ENCODE data around the gene SIX2.

Gene SIX2

DNA sequence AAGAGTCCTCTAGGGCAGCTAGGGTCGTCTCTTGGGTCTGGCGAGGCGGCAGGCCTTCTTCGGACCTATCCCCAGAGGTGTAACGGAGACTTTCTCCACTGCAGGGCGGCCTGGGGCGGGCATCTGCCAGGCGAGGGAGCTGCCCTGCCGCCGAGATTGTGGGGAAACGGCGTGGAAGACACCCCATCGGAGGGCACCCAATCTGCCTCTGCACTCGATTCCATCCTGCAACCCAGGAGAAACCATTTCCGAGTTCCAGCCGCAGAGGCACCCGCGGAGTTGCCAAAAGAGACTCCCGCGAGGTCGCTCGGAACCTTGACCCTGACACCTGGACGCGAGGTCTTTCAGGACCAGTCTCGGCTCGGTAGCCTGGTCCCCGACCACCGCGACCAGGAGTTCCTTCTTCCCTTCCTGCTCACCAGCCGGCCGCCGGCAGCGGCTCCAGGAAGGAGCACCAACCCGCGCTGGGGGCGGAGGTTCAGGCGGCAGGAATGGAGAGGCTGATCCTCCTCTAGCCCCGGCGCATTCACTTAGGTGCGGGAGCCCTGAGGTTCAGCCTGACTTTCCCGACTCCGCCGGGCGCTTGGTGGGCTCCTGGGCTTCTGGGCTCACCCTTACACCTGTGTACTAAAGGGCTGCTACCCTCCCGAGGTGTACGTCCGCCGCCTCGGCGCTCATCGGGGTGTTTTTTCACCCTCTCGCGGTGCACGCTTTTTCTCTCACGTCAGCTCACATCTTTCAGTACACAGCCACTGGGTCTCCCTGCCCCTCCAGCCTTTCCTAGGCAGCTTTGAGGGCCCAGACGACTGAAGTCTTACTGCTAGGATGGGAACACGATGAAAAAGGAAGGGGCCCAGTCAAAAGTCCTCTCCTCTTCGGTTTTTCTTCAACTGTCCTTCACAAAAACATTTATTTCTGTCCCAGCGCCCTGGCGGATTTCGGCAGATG lies 8.1 kb downstream of the SIX2 start:
- TF ChIP-seq, protein P1, sequence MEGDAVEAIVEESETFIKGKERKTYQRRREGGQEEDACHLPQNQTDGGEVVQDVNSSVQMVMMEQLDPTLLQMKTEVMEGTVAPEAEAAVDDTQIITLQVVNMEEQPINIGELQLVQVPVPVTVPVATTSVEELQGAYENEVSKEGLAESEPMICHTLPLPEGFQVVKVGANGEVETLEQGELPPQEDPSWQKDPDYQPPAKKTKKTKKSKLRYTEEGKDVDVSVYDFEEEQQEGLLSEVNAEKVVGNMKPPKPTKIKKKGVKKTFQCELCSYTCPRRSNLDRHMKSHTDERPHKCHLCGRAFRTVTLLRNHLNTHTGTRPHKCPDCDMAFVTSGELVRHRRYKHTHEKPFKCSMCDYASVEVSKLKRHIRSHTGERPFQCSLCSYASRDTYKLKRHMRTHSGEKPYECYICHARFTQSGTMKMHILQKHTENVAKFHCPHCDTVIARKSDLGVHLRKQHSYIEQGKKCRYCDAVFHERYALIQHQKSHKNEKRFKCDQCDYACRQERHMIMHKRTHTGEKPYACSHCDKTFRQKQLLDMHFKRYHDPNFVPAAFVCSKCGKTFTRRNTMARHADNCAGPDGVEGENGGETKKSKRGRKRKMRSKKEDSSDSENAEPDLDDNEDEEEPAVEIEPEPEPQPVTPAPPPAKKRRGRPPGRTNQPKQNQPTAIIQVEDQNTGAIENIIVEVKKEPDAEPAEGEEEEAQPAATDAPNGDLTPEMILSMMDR (IDR thresholded peaks at IDR 0.05): no peak
- no peak for TF ChIP-seq ZFX (IDR thresholded peaks at IDR 0.05; ENCODE audit: borderline replicate concordance)
- no peak overlapping the region for H3K27ac ChIP-seq

DNA sequence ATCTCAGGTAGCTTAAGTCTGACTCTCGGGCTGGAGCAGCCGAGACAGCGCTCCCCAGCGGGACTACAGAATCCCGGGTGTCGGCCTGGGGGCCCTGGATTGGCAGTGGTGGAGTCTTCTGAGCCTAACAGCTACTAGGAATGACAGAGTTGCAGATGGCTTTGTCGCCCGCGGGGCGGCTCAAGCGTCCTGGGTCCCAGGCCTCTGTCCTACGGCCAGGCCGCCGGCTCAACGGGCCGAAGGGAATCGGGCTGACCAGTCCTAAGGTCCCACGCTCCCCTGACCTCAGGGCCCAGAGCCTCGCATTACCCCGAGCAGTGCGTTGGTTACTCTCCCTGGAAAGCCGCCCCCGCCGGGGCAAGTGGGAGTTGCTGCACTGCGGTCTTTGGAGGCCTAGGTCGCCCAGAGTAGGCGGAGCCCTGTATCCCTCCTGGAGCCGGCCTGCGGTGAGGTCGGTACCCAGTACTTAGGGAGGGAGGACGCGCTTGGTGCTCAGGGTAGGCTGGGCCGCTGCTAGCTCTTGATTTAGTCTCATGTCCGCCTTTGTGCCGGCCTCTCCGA lies 8.8 kb downstream of the SIX2 start:
- H3K27ac ChIP-seq: no peak overlapping the region
- TF ChIP-seq, protein P1 (IDR thresholded peaks at IDR 0.05): no peak
- TF ChIP-seq ZFX (IDR thresholded peaks at IDR 0.05; ENCODE audit: borderline replicate concordance): no peak

DNA sequence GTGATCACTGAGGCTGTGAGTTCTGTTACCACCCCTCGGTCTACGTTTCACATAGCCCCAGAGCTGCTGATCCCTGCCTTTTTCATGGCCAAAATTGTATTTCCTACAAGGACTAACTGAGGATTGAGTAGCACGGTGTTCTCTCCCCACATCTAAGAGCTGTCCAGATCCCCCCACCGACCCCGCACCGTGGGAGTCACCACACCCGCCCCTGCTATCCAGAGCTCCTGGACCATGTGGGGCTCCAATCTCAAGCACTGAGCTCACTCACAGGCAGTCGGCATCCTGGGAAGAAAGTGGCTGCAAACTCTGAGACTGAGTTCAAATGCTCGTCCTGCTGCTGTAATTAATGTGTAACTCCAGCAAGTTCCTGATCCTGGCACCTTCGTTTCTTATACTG lies 9.7 kb downstream of the SIX2 start:
- H3K27ac ChIP-seq: no peak overlapping the region
- TF ChIP-seq, protein P1 (IDR thresholded peaks at IDR 0.05): no peak
- no peak for TF ChIP-seq ZFX (IDR thresholded peaks at IDR 0.05; ENCODE audit: borderline replicate concordance)

DNA sequence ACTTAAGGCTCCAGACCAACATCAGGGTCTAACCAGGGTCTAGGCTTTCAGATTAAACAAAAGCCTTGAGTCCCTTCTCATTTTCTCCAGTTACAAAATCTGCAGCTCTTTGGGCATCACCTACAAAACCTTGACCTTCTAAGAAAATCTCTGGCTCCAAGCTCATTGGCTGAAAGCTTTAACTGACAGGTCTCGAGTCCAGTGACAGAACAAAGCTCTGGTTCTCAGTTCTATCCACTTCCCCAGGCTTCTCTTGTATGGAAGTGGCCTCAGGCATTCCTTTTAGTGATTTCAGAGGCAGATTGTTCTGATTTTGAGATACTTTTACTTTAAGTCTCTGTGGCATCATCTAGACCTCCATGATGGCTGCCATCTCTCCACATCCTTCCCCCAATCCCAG lies 11.3 kb downstream of the SIX2 start:
- TF ChIP-seq ZFX (IDR thresholded peaks at IDR 0.05; ENCODE audit: borderline replicate concordance): no peak
- TF ChIP-seq, protein P1 (IDR thresholded peaks at IDR 0.05): no peak
- H3K27ac ChIP-seq: no peak overlapping the region

DNA sequence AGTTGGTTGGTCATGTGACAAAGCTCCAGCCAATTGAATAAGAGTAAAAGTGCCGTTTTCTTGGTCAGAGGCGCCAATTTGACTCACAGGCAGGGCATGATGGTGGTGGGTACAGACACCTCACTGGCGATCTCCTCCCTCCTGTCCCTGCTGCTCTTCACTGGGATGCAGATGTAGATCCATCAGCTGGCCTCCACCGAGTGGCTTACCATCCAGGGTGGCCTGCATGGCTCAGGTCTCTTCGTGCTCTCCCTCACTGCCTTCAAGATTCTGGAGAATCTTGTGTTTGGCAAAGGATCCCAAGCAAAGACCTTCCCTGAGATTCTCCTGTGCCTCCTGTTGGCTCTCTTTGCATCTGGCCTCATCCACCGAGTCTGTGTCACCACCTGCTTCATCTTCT lies 12.9 kb downstream of the SIX2 start:
- TF ChIP-seq, protein P1 (IDR thresholded peaks at IDR 0.05): no peak
- no peak for TF ChIP-seq ZFX (IDR thresholded peaks at IDR 0.05; ENCODE audit: borderline replicate concordance)
- H3K27ac ChIP-seq: no peak overlapping the region

DNA sequence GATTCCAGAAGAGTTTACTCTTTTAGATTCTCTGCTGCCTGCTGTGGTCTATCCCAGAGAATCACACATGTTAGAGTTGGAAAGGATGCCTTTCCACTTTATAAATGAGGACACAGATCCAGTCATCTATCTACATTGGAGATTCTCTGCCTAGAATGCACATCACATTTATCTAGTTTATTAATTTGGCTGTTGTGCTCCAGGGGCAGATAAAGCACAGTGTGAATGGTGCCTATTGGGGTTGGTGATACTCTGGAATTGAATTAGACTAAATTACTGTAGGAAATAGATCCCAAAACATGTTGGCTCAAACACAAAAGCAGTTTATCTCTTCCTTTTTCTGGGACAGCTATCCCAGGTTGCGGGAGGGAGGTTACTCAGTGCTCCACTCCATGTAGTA lies 14.9 kb downstream of the SIX2 start:
- TF ChIP-seq ZFX (IDR thresholded peaks at IDR 0.05; ENCODE audit: borderline replicate concordance): no peak
- TF ChIP-seq, protein P1 (IDR thresholded peaks at IDR 0.05): no peak
- H3K27ac ChIP-seq: no peak overlapping the region

DNA sequence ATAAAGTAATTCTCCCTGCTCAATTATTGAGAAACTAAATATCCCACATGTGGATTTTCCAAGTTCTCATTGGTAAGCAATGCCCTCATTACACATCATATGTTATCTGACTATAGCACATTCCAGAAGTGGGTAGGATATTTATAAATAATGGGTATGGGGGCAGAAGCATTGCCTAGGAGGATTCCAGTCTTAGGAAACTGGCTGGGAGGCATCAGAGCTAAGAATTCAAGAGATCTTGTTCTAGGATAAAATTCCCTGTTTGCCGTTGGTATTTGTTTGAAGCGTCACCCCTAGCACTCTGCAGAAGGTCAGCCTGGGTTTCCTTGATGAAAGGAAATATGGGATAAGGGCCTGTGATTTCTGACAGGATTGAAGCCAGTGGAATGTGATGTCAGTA lies 20.1 kb downstream of the SIX2 start:
- no peak for TF ChIP-seq ZFX (IDR thresholded peaks at IDR 0.05; ENCODE audit: borderline replicate concordance)
- TF ChIP-seq, protein P1 (IDR thresholded peaks at IDR 0.05): no peak
- no peak overlapping the region for H3K27ac ChIP-seq

Measured in 22Rv1 (cell line).